Erythroblast (primary cell): ENCODE measurements around the gene C16orf46.
A peak's percentile ranks its signal among the peaks of the same experiment; 100 is the strongest.

ENCODE experiments used
- DNase-seq, 2 experiments: peaks; one replicate each; lab custom pipeline; 2025; lab: John Stamatoyannopoulos, UW
- GATA1 ChIP-seq: IDR thresholded peaks from 2 replicates; pipeline ENCODE4 v1.6.1; 2011; ENCODE audit warnings: low read depth, mild to moderate bottlenecking, control low read depth, low read length, moderate library complexity
- POLR2A ChIP-seq: IDR thresholded peaks from 2 replicates; pipeline ENCODE4 v1.6.1; 2011; ENCODE audit warnings: mild to moderate bottlenecking, low read length

Gene C16orf46

GRCh38 chr16:81061871-81062608 lies 15.0 kb downstream of the C16orf46 start:
- DNase-seq, result no peak

GRCh38 chr16:81061307-81061640 lies 15.8 kb downstream of the C16orf46 start:
- no peak for TF ChIP-seq POLR2A
- no peak for TF ChIP-seq GATA1
- DNase-seq, result no peak

More at GRCh38 chr16:81061871-81062608, 15.0 kb downstream of the C16orf46 start:
- TF ChIP-seq GATA1, result no peak
- TF ChIP-seq POLR2A, result no peak

DNA sequence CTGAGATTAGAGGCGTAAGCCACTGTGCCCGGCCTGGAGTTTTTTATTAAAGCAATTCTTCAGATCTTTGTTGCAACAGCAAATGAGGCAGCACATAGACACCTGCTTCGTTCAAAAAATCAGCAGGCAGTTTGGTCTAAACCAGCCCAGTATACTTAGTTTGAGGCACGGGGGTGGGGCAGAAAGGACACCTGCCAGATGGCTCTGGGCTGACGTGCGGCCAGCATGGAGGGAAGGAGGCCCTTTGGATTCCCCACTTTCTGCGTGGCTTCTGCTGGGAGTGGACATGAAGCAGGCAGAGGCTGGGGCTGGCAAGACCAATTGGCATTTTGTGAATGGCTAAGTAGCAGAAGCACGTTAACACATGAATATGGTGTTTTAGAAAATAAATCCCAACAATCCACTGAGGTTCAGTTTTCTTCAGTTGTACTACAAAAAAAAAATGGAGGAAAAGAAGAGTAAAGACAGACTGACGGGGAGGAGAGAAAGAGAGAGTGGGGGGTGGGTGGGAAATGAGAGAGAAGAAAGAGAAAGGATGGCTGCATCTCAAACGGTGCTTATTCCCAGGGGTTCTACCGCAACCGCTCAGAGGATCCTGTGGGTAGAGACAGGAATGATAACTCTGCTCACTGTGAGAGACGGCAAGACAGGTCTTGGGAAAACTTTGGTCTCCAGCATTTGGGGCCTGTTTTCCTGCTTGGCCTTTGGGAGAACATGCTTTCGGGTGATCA lies 16.3 kb downstream of the C16orf46 start:
- TF ChIP-seq POLR2A, result no peak
- no peak for TF ChIP-seq GATA1
- no peak for DNase-seq

GRCh38 chr16:81053761-81054160 lies 23.3 kb downstream of the C16orf46 start:
- TF ChIP-seq GATA1 (no peak), POLR2A (no peak)
- no peak for DNase-seq

GRCh38 chr16:81042821-81043220 lies 34.2 kb downstream of the C16orf46 start:
- DNase-seq, result no peak

GRCh38 chr16:81041696-81042095 lies 35.3 kb downstream of the C16orf46 start:
- TF ChIP-seq GATA1 (no peak), POLR2A (no peak)
- DNase-seq, result no peak

More at GRCh38 chr16:81042821-81043220, 34.2 kb downstream of the C16orf46 start:
- TF ChIP-seq GATA1 (no peak), POLR2A (no peak)

- TF ChIP-seq GATA1 (no peak), POLR2A (no peak)
- no peak for DNase-seq
Measured at GRCh38 chr16:81040842-81041241, 36.2 kb downstream of the C16orf46 start.

DNA sequence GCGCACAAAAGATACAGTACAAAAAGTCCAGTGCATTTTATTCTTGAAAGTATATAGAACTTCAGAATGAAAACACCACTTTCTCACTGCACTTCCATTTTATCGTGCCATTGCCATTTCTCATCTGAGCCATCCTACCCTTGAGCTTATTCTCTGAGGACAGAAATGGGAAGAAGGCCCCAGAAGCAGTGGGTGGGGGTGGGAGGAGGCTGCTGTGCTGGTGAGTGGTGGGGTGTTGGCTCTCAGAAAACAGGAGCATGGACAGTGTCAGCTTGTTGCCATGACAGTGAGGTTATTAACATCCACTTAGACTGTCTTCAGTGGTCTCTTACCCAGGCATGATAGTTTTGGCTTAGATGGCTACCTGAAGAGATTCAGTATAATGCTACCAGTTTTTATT lies 36.9 kb downstream of the C16orf46 start:
- DNase-seq, result no peak
- no peak for TF ChIP-seq GATA1
- TF ChIP-seq POLR2A, result no peak

- TF ChIP-seq POLR2A, result peak; percentile 20
- no peak for TF ChIP-seq GATA1
- DNase-seq, result peak; percentile 71 to 77
Measured at GRCh38 chr16:81036751-81037350, 40.2 kb downstream of the C16orf46 start.

DNA sequence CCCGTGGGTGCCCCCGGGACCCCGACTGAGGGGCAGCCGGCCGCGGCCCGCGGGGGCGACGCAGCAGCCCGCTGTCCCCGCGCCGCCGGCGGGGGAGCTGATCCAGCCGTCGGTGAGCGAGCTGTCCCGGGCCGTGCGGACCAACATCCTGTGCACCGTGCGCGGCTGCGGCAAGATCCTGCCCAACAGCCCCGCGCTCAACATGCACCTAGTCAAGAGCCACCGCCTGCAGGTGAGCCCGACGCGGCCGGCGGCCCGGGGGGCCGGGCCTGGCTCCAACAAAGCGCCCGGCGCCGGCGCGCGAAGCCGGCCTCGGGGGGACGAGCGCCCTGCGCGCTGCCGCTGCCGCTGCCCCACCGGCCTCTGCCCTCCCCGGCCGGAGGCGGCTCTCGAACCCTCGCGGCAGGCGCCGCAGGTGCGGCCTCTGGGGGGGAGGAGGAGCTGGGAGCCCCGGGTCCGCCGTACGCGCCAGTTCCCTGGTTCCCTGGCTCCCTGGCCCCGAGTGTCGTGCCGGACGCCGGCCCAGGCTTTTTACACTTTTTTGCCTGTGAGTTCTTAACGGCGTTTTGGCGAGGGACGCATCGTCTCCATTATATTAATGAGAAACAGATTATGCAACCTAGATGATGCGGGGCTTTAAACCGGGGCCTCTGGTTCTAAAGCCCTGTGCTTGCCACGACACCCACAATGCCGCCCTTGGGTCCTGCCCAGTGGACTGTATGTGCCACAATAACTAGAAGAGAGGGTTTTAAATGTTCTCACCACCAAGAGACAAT lies 40.9 kb downstream of the C16orf46 start:
- TF ChIP-seq POLR2A (no peak), GATA1 (no peak)
- peak; percentile 62 to 77 for DNase-seq

- peak; percentile 90 to 96 for DNase-seq
- no peak for TF ChIP-seq POLR2A
- no peak for TF ChIP-seq GATA1
Measured at GRCh38 chr16:81035398-81035974, 41.6 kb downstream of the C16orf46 start, which contains the start of gene ATMIN. Gene ATMIN, plus strand, starts transcription at chr16:81035842. Its CDS starts 29 bp downstream, at chr16:81035871.

- DNase-seq, result no peak
- TF ChIP-seq POLR2A (no peak), GATA1 (no peak)
Measured at GRCh38 chr16:81029930-81030604, 47.0 kb downstream of the C16orf46 start.
